ENCODE results near the gene SOD1. TPM values are rescaled to one million over a fixed set of nuclear protein-coding genes. Genes with fewer than 3 reads are reported as not detected.
"Not testable (repeated sequence)": the region's sequence is repeated elsewhere in the genome, so short reads cannot be mapped to it uniquely, and the experiment has no call there.

The SOD1 gene
- total RNA-seq, 4 donors from 2014 or later, result 249 to 453 (median 377) TPM

DNA sequence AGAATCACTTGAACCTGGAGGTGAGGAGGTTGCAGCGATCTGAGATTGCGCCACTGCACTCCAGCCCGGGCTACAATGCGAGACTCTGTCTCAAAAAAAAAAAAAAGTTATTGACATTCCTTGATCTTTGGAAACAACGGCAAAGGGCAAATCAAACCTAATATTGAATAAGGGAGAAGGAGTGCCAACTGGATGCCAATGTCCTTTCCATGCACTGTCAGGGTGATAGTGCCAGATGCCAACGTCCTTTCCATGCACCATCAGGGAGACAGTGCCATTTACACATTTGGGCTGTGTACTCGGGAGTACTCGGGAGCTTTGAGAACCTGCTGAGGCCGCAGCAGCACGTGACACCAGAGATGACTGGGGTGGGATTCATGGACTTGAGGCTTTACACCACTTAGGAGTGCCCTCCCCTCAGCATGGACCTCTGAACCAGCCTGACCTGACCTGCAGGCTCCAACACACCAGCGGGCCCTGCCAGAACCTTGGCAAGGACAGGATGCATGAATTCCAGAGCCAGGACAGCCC lies 34.5 kb upstream of the SOD1 start:
- TF ChIP-seq POLR2A (IDR thresholded peaks at IDR 0.05), result no peak
- TF ChIP-seq, protein P1, sequence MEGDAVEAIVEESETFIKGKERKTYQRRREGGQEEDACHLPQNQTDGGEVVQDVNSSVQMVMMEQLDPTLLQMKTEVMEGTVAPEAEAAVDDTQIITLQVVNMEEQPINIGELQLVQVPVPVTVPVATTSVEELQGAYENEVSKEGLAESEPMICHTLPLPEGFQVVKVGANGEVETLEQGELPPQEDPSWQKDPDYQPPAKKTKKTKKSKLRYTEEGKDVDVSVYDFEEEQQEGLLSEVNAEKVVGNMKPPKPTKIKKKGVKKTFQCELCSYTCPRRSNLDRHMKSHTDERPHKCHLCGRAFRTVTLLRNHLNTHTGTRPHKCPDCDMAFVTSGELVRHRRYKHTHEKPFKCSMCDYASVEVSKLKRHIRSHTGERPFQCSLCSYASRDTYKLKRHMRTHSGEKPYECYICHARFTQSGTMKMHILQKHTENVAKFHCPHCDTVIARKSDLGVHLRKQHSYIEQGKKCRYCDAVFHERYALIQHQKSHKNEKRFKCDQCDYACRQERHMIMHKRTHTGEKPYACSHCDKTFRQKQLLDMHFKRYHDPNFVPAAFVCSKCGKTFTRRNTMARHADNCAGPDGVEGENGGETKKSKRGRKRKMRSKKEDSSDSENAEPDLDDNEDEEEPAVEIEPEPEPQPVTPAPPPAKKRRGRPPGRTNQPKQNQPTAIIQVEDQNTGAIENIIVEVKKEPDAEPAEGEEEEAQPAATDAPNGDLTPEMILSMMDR (IDR thresholded peaks at IDR 0.05 in 4 of 5, conservative IDR thresholded peaks at IDR 0.05 in 1 of 5), result no peak
- Histone ChIP-seq H3K27me3 (no peaks in the 10 kb centered on the region), H3K9me3 (no peaks in the 10 kb centered on the region), H3K27ac (no peak overlapping the region), H3K4me1 (no peaks in the 10 kb centered on the region), H3K4me3 (no peak overlapping the region), H3K36me3 (no peaks in the 10 kb centered on the region)
- in situ Hi-C loops (cut with MboI; ENCODE audit: low sequenced_read_pairs in 4 of 4) (no loop called here), intact Hi-C loops (cut with DNase I; ENCODE audit: low total_unique reads) (no loop called here)
- DNase-seq (no peak), ATAC-seq (no peak)

DNA sequence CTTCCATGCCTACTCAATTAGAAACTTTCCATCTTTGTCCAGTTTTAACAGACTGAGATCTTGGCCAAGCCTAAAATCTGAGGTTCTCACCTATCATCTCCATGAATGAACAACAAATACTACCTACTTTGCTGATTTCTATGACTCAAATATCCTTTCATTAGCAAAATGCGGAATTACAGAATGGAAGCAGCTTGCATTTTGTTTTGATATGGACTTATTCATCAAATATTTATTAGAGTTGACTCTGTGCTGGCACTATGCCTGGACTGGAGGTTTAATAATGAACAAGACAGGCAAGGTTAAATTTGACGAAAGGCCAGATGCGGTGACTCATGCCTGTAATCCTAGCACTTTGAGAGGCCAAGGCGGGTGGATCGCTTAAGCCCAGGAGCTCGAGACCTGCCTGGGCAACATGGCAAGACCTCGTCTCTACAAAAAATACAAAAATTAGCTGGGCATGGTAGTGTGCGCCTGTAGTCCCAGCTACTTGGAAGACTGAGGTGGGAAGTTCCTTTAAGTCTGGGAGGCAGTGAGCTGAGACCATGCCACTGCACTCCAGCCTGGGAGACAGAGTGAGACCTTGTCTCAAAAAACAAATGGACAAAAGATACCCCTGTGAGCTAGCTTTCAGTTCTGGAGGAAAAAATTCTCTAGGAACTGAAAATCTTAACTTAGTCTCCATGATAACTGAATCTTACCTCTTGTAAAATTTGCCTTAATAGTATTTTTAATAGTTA lies 29.4 kb upstream of the SOD1 start:
- H3K27ac ChIP-seq, result no peak overlapping the region
- H3K36me3 ChIP-seq, result no peaks in the 10 kb centered on the region
- ATAC-seq, result no peak
- in situ Hi-C loops (cut with MboI; ENCODE audit: low sequenced_read_pairs in 4 of 4), result no loop called here
- intact Hi-C loops (cut with DNase I; ENCODE audit: low total_unique reads), result no loop called here
- no peak for DNase-seq
- no peaks in the 10 kb centered on the region for H3K27me3 ChIP-seq
- H3K9me3 ChIP-seq, result no peaks in the 10 kb centered on the region
- TF ChIP-seq POLR2A (IDR thresholded peaks at IDR 0.05), result no peak
- TF ChIP-seq, protein P1 (IDR thresholded peaks at IDR 0.05 in 4 of 5, conservative IDR thresholded peaks at IDR 0.05 in 1 of 5), result no peak
- H3K4me1 ChIP-seq, result no peaks in the 10 kb centered on the region
- H3K4me3 ChIP-seq, result no peak overlapping the region

DNA sequence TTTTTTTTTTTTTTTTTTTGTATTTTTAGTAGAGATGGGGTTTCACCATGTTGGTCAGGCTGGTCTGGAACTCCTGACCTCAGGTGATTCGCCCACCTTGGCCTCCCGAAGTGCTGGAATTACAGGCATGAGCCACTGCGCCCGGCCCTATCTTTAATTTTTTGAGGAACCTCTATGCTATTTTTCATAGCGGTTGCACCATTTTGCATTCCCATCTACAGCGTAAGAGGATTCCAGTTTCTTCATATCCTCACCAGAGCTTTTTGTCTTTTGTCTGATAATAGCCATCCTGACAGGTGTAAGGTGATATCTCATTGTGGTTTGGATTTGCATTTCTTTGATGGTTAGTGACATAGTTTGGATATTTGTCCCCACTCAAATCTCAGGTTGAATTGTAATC lies 27.6 kb upstream of the SOD1 start:
- in situ Hi-C loops (cut with MboI; ENCODE audit: low sequenced_read_pairs in 4 of 4); ATAC-seq; H3K9me3 ChIP-seq; H3K36me3 ChIP-seq; DNase-seq; intact Hi-C loops (cut with DNase I; ENCODE audit: low total_unique reads); H3K4me3 ChIP-seq; H3K27ac ChIP-seq; H3K27me3 ChIP-seq; H3K4me1 ChIP-seq: not testable (repeated sequence)

DNA sequence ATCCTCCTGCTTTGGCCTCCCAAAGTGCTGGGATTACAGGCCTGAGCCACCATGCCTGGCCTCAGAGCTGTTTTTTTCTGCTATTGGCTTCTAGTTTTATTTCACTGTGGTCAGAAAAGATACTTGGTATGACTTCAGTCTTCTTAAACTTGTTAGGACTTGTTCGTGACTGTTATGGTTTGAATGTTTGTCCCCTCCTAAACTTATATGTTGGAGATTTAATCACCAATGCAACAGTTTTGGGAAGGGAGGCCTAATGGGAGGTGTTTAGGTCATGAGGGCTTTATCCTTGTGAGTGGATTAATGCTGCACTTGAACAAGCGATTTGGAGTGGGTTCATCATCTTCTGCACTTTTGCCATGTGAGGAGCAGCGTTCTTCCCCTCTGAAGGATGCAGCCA lies 24.5 kb upstream of the SOD1 start:
- intact Hi-C loops (cut with DNase I; ENCODE audit: low total_unique reads), result no loop called here
- no peaks in the 10 kb centered on the region for H3K36me3 ChIP-seq
- TF ChIP-seq POLR2A (IDR thresholded peaks at IDR 0.05), result no peak
- TF ChIP-seq, protein P1 (IDR thresholded peaks at IDR 0.05 in 4 of 5, conservative IDR thresholded peaks at IDR 0.05 in 1 of 5), result no peak
- H3K27ac ChIP-seq, result no peak overlapping the region
- DNase-seq, result no peak
- in situ Hi-C loops (cut with MboI; ENCODE audit: low sequenced_read_pairs in 4 of 4), result no loop called here
- no peaks in the 10 kb centered on the region for H3K27me3 ChIP-seq
- no peaks in the 10 kb centered on the region for H3K4me1 ChIP-seq
- H3K9me3 ChIP-seq, result no peaks in the 10 kb centered on the region
- ATAC-seq, result no peak
- H3K4me3 ChIP-seq, result no peak overlapping the region

DNA sequence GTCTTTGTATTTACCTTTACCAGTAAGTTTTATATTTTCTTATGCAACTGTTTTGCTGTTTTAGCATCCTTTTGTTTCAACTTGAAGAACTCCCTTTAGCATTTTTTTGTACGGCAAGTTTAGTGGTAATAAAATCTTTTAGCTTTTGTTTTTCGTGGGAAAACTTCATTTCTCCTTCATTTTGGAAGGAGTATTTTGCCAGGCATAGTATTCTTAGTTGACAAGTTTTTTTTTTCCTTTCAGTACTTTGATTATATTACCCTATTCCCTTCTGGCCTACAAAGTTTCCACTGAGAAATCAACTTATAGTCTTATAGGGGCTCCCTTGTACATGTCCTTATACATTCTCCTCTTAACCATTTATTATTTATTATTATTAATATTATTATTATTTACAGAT lies 22.6 kb upstream of the SOD1 start:
- H3K27ac ChIP-seq, result no peak overlapping the region
- ATAC-seq (no peak), DNase-seq (no peak)
- intact Hi-C loops (cut with DNase I; ENCODE audit: low total_unique reads), result no loop called here
- in situ Hi-C loops (cut with MboI; ENCODE audit: low sequenced_read_pairs in 4 of 4), result no loop called here
- H3K4me3 ChIP-seq, result no peak overlapping the region
- H3K36me3 ChIP-seq, result no peaks in the 10 kb centered on the region
- TF ChIP-seq, protein P1 (IDR thresholded peaks at IDR 0.05 in 4 of 5, conservative IDR thresholded peaks at IDR 0.05 in 1 of 5), result no peak
- no peak for TF ChIP-seq POLR2A (IDR thresholded peaks at IDR 0.05)
- no peaks in the 10 kb centered on the region for H3K27me3 ChIP-seq
- H3K9me3 ChIP-seq, result no peaks in the 10 kb centered on the region
- no peaks in the 10 kb centered on the region for H3K4me1 ChIP-seq
